Embryonic facial prominence (tissue), 1 donor: Measurements from ENCODE around the gene C3orf18.

Source experiments
- DNase-seq: peaks from one replicate; pipeline ENCODE4 v3.0.0-alpha.2; 2016; ENCODE audit errors: extremely low spot score

Gene C3orf18

DNA sequence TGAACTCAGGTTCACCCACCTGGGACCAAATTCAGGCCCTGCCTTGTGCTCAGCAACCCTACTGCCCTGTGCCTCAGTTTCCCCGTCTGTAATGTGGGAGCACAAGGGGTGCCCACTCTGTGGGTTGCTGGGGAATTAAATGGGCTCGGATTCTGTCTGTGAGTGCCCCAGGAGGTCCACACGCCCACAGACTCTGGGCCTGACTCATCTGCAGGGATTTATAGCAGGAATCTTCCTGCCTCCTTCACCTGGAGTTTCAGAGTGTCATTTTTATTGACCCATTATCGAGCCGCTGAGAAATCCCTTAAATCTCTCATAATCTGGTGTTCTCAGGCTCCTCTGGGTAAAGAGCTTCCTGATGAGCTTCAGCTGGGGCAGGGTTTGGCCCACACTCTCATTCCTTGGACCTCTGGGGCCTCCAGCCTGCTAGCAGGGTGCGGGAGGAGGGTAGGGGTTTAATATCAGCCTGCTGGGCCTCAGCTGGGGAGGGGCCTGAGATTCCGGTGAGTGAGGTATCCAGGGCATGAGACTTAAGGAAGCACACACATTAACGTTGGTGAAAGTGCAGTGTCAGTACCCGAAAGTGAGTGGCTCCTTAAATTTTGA lies 16.4 kb downstream of the C3orf18 start:
- DNase-seq, result no peak

DNA sequence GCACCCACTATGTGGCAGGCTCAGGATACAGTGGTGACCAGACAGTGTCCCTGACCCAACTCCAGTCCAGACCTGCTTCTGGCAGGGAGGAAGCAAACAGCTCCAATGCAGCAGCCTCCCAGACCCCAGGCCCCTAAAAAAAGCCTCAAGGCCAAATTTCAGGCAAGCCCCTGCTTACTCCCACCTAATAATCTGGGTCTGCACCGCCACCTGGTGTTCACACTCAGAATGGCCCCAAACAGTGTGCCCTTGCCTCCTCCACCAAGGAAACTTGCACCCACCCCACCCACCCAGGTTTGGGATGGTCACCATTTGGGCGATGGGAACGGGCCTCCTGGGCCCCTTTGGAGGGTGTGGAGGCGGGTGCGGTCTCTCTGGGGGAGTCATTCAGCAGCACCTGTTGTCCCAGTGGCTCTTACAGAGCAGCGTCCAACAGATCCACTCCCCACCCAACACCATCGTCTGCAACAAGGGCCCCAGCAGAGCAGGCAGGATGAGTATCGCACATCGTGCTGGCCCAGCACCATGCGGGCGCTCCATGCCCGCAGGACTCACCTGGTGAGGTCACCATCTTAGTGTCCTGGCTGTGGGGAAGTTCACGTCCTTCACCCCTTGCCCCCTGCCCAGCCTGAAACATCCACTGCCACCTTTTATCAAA lies 17.3 kb downstream of the C3orf18 start:
- DNase-seq, result no peak

- DNase-seq, result no peak
Observed at GRCh38 chr3:50549226-50549625, 18.3 kb downstream of the C3orf18 start.

DNA sequence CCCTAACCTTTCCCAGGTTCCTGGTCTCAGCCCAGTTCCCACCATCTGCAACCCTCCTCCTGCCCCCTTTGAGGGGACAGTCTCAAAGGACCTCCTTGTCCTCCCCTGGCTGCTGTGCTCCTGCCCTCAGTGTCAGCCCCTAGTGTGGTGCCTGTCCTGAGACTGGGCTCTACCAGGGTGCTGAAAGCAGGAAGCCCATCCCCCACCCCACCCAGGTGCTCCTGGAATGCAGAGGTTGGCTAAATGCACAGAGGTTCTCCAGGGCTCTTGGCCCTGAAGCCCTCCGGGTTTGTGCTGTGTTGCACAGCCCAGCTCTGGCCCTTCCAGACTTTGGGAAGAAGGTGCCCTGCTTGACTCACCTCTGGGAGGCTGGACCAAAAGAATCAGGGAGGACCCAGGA lies 21.8 kb downstream of the C3orf18 start:
- no peak for DNase-seq

DNA sequence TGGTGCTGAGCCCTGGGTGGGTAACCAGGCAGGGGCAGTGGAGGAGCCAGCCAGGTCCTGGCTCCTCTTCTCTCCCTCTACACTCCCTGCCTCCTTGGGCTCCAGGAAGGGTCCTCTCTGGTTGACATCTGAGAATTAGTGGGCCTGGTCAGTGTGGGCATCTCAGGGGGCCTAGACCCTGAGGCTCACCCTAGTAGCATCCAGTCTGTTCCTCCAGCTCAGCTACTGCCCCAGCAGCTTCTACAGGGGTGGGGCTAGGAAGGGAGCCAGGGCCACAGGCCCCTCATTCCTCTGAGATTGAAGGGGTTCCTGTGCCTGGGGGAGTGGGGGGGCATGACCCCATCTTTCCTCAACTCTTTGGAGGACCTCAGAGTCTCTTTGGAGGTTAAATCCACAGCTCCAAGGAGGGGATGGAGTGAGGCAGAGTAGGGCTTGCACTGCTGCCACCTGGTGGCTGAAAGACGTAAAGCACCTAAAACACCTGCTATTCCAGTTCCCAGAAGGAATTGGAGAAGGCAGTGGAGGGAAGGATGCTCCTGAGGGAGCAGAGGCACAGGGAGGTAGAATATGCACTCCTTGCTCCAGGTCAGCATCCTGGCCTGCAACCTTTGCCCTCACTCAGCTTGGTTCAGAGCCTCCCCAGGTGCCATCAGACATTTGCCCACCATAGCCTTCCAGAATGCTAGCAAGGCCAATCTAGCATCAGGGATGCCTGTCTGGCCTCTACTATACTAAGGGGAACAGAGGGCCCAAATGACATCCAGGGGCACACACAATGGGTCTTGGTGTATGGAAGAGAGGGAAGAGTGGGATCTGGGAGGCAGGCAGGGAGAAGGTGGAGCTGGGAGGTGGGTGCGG lies 25.1 kb downstream of the C3orf18 start:
- DNase-seq, result peak; percentile 60

- no peak for DNase-seq
Observed at GRCh38 chr3:50539356-50540286, 27.9 kb downstream of the C3orf18 start.

DNA sequence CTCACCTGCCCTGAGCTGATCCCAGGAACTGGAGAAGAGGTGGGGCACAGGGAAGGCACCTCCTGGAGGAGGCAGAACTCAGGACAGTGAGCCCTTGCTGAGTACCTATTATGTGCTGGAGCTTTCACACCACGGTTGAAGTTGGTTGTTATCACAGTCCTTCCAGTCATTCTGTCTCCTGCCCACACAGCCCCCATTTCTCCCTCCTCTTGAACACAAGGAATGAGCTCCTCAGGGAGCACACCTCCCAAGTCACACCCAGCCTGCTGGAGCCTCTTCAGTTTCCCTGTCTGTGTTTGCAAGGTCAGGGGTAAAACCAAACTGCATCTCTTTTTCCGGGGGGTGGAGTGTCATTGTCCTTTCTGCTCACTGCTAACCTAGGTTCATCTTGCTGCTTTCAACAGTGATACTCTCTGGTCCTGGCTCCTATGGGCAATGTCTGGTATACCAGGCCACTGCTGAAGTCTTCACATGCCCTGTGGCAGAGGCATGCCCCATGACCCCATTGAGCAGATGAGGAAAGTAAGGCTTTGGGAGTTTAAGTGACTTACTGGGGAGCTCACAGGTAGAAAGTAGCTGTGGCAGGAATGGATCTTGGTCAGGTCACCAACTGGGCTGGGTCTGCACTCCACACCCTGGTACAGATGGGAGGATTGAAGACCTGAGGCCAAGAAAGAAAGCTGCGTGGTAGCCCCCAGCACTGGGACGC lies 30.0 kb downstream of the C3orf18 start:
- DNase-seq, result no peak

DNA sequence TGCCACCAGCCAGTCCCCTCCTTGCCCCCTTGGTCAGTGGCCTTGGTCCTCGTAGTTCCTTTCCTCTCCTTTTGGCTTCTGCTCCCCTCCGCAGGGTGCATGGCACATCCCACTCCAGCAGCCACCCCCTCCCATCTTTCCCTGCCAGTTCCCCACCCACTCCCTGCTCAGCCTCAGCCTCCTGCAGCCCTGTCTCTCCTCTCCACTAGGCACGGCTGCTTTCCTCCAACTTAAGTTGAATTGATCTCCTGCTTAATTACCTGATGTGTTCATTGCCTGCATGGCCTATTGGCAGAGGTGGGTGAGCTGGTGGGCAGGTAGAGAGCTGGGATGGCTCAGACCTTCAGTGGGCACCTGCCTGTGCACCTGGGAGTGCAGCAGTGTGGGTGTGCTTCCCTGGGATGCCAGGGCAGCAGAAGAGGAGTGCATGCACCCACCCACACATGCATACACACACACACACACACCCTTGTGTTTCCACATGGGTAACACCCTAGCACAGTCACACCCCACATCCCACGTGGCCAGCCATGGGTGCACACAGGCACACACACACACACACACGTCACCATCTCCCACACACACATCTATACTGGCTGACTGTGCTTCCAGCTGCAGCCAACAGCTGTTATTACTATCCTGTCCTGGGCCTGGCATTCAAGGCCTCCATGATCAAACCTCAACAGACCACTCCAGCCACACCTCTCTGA lies 30.9 kb downstream of the C3orf18 start:
- DNase-seq, result no peak

GRCh38 chr3:50534681-50535330 lies 32.7 kb downstream of the C3orf18 start:
- DNase-seq, result no peak

DNA sequence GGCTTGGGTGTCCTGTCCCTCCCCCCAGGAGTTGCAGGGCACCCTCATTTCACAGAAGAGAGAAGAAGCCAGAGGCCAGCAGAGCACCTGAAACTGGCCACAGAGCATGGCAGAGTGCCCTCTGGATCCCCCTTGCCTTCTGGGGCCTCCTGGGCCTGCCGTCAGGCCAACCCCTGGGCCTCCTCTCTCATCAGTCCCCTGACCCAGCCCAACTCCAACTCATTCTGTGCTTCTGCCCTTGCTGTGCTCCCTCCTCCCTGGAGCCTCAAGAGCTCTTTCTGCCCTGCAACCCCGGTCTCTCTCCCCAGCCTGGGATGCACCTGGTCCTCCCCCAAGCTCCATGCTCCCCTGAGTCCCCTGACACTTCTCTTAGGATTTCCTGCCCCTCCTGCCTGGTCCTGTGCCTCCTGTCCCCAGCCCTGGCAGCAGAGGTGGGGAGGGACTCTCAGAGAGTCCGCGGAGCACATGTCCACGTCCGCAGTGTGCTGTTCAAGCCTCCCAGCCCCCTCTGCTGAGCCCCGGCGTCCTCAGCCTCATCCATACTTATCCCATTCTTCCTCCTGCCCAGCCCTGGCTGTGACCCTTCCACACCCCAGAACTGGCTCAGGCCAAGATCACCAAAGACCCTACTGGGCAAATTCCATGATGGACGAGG lies 33.6 kb downstream of the C3orf18 start:
- DNase-seq, result no peak

- no peak for DNase-seq
Observed at GRCh38 chr3:50533316-50533715, 34.2 kb downstream of the C3orf18 start.

DNA sequence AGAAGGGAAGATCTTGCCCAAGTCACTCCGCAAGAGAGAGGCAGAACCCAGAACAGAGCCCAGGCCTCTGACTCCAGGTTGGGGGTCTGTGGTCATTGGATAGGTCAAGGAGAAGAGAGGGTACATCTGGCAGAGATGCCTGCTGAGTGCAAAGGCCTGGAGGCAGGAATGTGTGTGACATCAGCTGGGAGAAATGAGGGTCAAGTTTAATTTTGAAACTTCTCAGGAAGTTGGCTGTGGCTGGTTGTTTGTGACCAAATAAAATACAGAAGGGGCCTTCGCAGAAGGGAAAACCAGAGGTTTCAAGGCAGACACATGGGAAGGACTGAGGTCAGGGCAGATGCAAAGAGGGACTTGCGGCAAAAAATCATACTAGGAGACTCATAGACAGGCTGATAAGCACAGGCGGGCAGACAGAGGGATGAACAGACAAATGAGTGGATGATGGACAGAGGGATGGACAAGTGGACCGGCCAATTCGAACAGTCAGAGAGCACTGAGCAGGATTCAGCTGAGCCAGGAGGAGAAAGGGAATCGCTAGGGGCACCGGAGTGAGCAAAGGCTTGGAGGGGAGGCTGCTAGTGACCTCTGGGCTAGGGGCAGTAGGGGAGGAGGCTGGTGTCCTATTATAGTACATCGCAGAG lies 35.4 kb downstream of the C3orf18 start:
- DNase-seq, result no peak

DNA sequence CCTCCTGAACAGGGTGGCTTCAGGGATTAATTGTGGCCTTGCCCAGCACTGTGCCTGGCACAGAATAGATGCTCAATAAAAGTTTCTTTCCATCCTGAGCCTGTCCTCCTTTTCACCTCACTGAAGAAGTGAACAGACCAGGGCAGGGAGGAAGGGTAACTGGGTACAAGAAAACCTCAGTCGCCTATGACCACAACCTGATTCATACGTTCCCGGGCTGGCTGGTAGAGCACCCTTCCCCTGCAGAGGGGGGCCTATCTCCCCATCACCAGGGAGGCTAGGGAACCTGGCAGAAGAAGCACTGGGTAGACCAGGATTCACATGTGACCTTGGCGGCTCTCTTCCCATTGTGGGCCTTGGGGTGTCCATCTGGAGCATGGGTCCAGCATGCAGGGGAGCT lies 36.3 kb downstream of the C3orf18 start:
- DNase-seq, result no peak

DNA sequence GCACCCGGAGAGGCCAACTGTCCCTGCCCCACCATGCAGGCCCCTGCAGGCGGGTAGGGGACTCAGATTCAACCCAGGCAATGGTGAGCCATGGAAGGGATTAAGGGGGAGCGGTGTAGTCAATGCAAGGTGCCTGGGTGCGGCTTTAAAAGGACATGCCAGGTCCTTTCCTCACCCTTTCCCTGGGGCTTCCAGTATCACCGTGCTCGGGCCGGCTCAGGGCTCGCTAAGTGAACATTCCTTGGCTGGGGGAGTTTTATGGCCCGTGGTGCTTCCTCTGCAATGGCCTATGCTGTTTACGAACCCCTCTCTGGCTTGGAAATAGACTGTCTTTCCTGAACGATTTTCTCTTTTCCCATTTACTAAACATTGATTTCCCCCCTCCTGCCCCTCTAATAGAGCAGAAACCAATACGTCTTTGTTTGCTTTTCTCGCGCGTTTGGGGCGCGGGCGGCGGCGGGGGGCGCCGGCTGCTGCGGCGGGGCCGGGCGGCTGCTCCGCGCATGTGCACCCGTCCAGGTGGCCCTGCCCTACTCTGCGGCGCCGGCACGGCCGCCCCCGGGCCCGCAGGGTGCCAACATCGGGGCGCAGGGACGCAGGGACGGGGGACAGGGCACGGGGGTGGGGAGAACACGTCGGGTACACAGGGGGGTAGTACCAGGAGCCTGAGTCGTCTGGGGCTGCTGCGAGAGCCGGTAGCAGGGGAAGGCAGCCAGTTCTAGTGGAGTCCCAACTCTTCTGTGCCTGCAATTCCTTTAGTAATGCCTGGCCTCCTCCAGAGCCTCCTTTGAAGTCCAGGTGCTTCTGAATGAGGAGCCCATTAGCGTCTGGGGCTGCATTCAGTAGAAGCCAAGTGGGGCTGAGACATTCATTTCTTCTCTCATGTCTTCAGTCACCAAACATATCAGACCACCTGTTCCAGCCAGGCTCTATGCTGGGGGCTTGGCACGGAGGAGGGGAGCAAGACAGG lies 37.3 kb downstream of the C3orf18 start:
- DNase-seq, result no peak

DNA sequence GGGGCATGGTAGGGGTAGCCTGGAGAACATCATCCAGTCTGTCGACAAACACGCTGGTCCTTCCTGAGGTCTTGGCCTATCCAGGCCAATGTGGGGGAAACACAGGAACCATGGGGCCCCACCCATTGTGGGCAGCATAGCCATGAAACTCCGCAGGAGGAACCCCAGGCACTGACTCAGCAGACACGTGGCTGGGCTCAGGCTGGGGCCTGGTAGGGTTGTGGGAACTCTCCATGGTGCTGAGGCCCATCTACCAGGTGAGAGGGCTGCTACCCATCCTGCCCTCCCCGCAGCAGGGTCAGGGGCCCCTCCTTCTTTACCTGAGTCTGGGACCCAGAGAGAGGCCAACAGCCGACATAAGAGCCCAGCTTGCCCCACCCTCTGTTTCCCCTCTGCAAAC lies 41.6 kb downstream of the C3orf18 start:
- no peak for DNase-seq

DNA sequence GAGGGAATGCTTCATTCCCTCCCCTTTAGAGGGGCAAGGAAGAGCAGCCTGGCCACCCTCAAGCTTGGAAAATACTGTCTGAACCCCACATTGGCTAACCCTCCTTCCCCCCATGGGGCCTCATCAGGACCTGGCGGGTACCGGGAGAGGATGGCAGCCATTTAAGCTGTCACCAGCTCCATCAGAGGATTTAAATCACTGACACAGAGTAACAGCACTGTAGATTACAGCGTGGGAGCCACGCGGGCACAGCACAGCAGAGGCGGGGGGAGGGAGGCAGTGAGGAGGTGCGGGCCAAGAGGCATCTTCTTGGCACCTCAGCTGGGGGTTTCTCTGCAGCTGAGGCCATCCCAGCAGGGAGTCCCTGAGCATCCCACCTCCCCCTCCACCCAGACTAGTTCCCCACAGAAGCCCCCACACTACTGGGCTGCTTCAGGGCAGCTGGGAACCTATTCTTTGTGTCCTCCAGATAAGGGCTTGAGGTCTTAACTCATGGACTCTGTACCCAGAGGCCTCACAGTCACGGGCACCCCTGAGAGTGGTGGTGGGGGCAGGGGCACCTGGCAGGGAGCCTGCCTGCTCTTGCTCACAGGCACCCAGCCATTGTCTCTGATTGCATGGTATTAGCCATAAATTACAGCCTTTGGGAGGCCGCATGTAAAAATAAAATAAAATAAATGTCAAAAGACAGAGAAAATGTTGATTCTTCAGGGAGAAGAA lies 42.2 kb downstream of the C3orf18 start:
- DNase-seq, result no peak

DNA sequence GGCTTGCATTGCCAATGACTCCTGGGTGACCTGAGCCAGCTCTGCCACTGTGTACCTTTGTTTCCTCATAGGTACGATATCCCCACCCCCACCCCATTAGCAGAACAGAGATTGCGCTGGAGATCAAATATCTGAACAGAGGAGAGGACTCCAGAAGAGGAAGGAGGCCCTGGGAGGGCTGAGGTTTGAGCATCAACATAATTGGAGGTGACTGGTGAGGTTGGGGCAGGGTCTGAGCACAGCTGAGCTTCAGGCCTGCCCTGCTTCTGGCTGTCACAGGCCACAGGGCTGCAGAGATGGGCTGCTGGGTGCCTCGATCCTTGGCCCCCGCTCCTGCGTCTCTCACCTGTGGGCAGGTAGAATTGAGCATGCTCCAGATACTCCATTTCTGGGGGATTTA lies 42.8 kb downstream of the C3orf18 start:
- DNase-seq, result no peak
